PC-9 (cell line): ENCODE measurements around the gene KCNMB3.

Experiments
- EZH2 ChIP-seq: fragments of 200-600 bp; sonication (generic); IDR thresholded peaks from 2 replicates; pipeline ENCODE4 v1.8.0; 2017; ENCODE audit warnings: antibody characterized with exemption, low read depth
- TF ChIP-seq, protein P1 (sequence below): fragments of 200-600 bp; sonication (generic); conservative IDR thresholded peaks from 2 replicates; pipeline ENCODE4 v1.6.1; 2017; ENCODE audit warnings: mixed run types, antibody characterized with exemption, mild to moderate bottlenecking, moderate library complexity

GRCh38 chr3:179194931-179195330 is 56.0 kb downstream of the KCNMB3 start:
- TF ChIP-seq, protein P1, sequence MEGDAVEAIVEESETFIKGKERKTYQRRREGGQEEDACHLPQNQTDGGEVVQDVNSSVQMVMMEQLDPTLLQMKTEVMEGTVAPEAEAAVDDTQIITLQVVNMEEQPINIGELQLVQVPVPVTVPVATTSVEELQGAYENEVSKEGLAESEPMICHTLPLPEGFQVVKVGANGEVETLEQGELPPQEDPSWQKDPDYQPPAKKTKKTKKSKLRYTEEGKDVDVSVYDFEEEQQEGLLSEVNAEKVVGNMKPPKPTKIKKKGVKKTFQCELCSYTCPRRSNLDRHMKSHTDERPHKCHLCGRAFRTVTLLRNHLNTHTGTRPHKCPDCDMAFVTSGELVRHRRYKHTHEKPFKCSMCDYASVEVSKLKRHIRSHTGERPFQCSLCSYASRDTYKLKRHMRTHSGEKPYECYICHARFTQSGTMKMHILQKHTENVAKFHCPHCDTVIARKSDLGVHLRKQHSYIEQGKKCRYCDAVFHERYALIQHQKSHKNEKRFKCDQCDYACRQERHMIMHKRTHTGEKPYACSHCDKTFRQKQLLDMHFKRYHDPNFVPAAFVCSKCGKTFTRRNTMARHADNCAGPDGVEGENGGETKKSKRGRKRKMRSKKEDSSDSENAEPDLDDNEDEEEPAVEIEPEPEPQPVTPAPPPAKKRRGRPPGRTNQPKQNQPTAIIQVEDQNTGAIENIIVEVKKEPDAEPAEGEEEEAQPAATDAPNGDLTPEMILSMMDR = no peak
- TF ChIP-seq EZH2 = no peak
